Cardiac fibroblast (primary cell): ENCODE data around the gene HK2.
A peak's percentile ranks its signal among the peaks of the same experiment; 100 is the strongest.

Experiments used
- DNase-seq, 2 donors: peaks; one replicate each; pipeline versions ENCODE4 v3.0.0 to v3.0.0-alpha.2; 2010; ENCODE audit warnings: low read depth in 2 of 2
- H3K4me3 ChIP-seq, 2 donors: replicated peaks in 1 of 2; 1 replicate in 1 of 2; 2 replicates in 1 of 2; pipeline ENCODE4 v1.5.1; 2011; ENCODE audit warnings: low read depth in 2 of 2, low read length in 2 of 2, mild to moderate bottlenecking in 2 of 2, moderate library complexity in 1 of 2
- CTCF ChIP-seq: IDR thresholded peaks from one replicate; pipeline ENCODE4 v1.5.1; 2011; ENCODE audit warnings: low read depth, mild to moderate bottlenecking, low read length, inconsistent platforms

HK2 gene

GRCh38 chr2:74814102-74814501, 19.8 kb upstream of the HK2 start:
- no peak for DNase-seq
- no peak for TF ChIP-seq CTCF
- H3K4me3 ChIP-seq, result no peak overlapping the region

GRCh38 chr2:74815941-74816340, 18.0 kb upstream of the HK2 start:
- no peak overlapping the region for H3K4me3 ChIP-seq
- no peak for DNase-seq

GRCh38 chr2:74816540-74817303, 17.2 kb upstream of the HK2 start:
- no peak for DNase-seq
- H3K4me3 ChIP-seq, result no peak overlapping the region
- TF ChIP-seq CTCF, result no peak

More at GRCh38 chr2:74815941-74816340, 18.0 kb upstream of the HK2 start:
- no peak for TF ChIP-seq CTCF

GRCh38 chr2:74817304-74817675, 16.6 kb upstream of the HK2 start:
- no peak overlapping the region for H3K4me3 ChIP-seq
- TF ChIP-seq CTCF, result no peak
- no peak for DNase-seq

GRCh38 chr2:74819702-74820101, 14.2 kb upstream of the HK2 start:
- TF ChIP-seq CTCF, result no peak
- no peak for DNase-seq

GRCh38 chr2:74821177-74822126, 12.5 kb upstream of the HK2 start:
- no peak for TF ChIP-seq CTCF
- DNase-seq, result peak; percentile 11 to 50
- no peak overlapping the region for H3K4me3 ChIP-seq

More at GRCh38 chr2:74819702-74820101, 14.2 kb upstream of the HK2 start:
- H3K4me3 ChIP-seq, result no peak overlapping the region
